Heart right ventricle (tissue), 16 donors: Measurements from ENCODE around the gene MAP10. TPM values are rescaled to one million over a fixed set of nuclear protein-coding genes. Genes with fewer than 3 reads are reported as not detected.
A peak's percentile ranks its signal among the peaks of the same experiment; 100 is the strongest.

Source experiments
- ATAC-seq, 8 donors: fragments of 200-7000 bp; cut with Tn5 transposase; one replicate each; pipeline ENCODE4 v1.9.1; 2020; ENCODE audit warnings: mild to moderate bottlenecking in 8 of 8, moderate library complexity in 8 of 8, moderate number of reproducible peaks in 1 of 8
- DNase-seq, 2 donors: peaks; one replicate each; pipeline ENCODE4 v3.0.0-alpha.2; 2020
- H3K27ac ChIP-seq, 10 donors: fragments of 200-600 bp; sonication (generic) in 2 of 10; one replicate each; pipeline versions ENCODE4 v1.5.0 to v1.8.0; 2020 to 2022; ENCODE audit warnings: mild to moderate bottlenecking in 3 of 10
- H3K27me3 ChIP-seq, 7 donors: fragments of 200-600 bp; one replicate each; pipeline ENCODE4 v1.8.0; 2021 to 2022; ENCODE audit warnings: mild to moderate bottlenecking in 2 of 7
- H3K36me3 ChIP-seq, 9 donors: fragments of 200-600 bp; sonication (generic) in 1 of 9; one replicate each; pipeline versions ENCODE4 v1.5.0 to v1.8.0; 2020 to 2022; ENCODE audit warnings: mild to moderate bottlenecking in 2 of 9
- H3K4me1 ChIP-seq, 9 donors: fragments of 200-600 bp; sonication (generic) in 1 of 9; one replicate each; pipeline versions ENCODE4 v1.5.0 to v1.8.0; 2020 to 2022; ENCODE audit warnings: mild to moderate bottlenecking in 4 of 9
- H3K4me3 ChIP-seq, 10 donors: fragments of 200-600 bp; sonication (generic) in 2 of 10; one replicate each; pipeline versions ENCODE4 v1.5.0 to v1.8.0; 2020 to 2022; ENCODE audit warnings: mild to moderate bottlenecking in 7 of 10, moderate library complexity in 2 of 10
- H3K9me3 ChIP-seq, 11 donors: fragments of 200-600 bp in 10 of 11; sonication (generic) in 2 of 11; one replicate each; pipeline versions ENCODE4 v1.5.0 to v1.8.0; 2013 to 2022; ENCODE audit warnings: mild to moderate bottlenecking in 2 of 11, control low read depth in 1 of 11, moderate library complexity in 1 of 11
- WGBS, 2 donors: extraction: QIAGEN DNeasy Blood & Tissue Kit; methylation state at CpG; one replicate each; pipeline ENCODE4 v1.1.7; 2013; ENCODE audit warnings: inconsistent platforms in 1 of 2; 5-methylcytosine and 5-hydroxymethylcytosine counted together
- intact Hi-C, 10 donors: fragments of 100-400 bp; cut with DNase I; formaldehyde crosslinking; loops; one replicate each; pipeline versions ENCODE4 v1.11.1 to v1.14.2; 2022
- polyA plus RNA-seq, 2 donors: library from polyadenylated mRNA; stranded (reverse); fragments of 200-250 nt; gene quantifications; one replicate each; pipeline ENCODE4 v1.2.3, GENCODE V29; 2013
- total RNA-seq, 10 donors: library from RNA; stranded (reverse); fragmentation: NEBNext Ultra II Directional in 3 of 10; extraction: Animal tissue kit (Norgen Biotek cat#: 25700) in 3 of 10; gene quantifications; one replicate each; pipeline versions ENCODE4 v1.2.1 to v1.2.4, GENCODE V29; 2021 to 2023
- TF ChIP-seq, protein P1 (sequence below), 9 donors: fragments of 200-600 bp; sonication (generic) in 2 of 9; IDR thresholded peaks; one replicate each; pipeline versions ENCODE4 v1.5.0 to v1.8.0; 2021 to 2022; ENCODE audit warnings: antibody characterized with exemption in 9 of 9, mild to moderate bottlenecking in 5 of 9, moderate library complexity in 1 of 9
- donor health status: Arrhythmogenic right ventricular cardiomyopathy.
- donor health status: ischemic (EF 13 %, LVEDD 7.1; RV severe dilation, severe dysfunction).
- donor health status: healthy with polysubstance abuse.
- donor health status: DM: no; HTN: yes; CAD: no.
- donor health status: DM: no; HTN: no; CAD: no.
- donor health status: ischemic (EF 25% LVEDD 6.9; RV normal size, moderate dysfunction).
- donor health status: ischemic (EF 25% LVEDD 5.7; RV mildly dilated, moderate dysfunction).
- donor health status: healthy.
- donor health status: DM: yes; HTN: yes; CAD: no.
- donor health status: Ischemic cardiomyopathy.
- donor health status: ischemic (EF 35%, LVEDD 5.7; RV mildly dilated, moderate dysfunction).
- donor health status: nonischemic (EF 11% LVEDD 7.7; RV severe dilation, severe dysfunction).
- donor health status: DM: yes; HTN: yes; CAD: no.
- donor health status: PGD.
- donor health status: ischemic (EF 29% LVEDD 5.4; RV normal size, mild dysfunction).
- donor health status: nonischemic (EF 23%, LVEDD 6.1; RV moderate dilation, normal function).

Gene MAP10
- total and polyA plus RNA-seq, 12 donors = 1.1 to 4.8 (median 3.8) TPM

DNA sequence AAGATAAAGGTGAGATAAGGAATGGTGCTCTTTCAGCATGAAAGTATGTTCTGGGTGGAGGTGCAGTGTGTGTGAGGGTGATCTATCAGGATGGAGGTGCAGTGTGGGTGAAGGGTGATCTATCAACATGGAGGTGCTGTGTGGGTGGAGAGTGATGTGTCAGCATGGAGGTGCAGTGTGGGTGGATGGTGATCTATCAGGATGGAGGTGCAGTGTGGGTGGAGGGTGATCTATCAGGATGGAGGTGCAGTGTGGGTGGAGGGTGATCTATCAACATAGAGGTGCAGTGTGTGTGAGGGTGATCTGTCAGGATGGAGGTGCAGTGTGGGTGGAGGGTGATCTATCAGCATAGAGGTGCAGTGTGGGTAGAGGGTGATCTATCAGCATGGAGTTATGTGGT, 12.3 kb upstream of the MAP10 start:
- Histone ChIP-seq H3K36me3 (no peaks in the 10 kb centered on the region), H3K4me1 (peaks cover 0 to 27% (median 11%) of the 10 kb centered on the region in 9 donors), H3K4me3 (no peak overlapping the region), H3K9me3 (no peaks in the 10 kb centered on the region), H3K27ac (no peak overlapping the region), H3K27me3 (no peaks in the 10 kb centered on the region)
- DNase-seq = no peak
- no peak for ATAC-seq
- intact Hi-C loops = loop anchor here in 1 of 10 donors (10.0 kb wide), 1 partner anchor 158 kb away; the partner anchor contains the start of gene SIPA1L2
- TF ChIP-seq, protein P1, sequence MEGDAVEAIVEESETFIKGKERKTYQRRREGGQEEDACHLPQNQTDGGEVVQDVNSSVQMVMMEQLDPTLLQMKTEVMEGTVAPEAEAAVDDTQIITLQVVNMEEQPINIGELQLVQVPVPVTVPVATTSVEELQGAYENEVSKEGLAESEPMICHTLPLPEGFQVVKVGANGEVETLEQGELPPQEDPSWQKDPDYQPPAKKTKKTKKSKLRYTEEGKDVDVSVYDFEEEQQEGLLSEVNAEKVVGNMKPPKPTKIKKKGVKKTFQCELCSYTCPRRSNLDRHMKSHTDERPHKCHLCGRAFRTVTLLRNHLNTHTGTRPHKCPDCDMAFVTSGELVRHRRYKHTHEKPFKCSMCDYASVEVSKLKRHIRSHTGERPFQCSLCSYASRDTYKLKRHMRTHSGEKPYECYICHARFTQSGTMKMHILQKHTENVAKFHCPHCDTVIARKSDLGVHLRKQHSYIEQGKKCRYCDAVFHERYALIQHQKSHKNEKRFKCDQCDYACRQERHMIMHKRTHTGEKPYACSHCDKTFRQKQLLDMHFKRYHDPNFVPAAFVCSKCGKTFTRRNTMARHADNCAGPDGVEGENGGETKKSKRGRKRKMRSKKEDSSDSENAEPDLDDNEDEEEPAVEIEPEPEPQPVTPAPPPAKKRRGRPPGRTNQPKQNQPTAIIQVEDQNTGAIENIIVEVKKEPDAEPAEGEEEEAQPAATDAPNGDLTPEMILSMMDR (IDR thresholded peaks at IDR 0.05) = no peak

DNA sequence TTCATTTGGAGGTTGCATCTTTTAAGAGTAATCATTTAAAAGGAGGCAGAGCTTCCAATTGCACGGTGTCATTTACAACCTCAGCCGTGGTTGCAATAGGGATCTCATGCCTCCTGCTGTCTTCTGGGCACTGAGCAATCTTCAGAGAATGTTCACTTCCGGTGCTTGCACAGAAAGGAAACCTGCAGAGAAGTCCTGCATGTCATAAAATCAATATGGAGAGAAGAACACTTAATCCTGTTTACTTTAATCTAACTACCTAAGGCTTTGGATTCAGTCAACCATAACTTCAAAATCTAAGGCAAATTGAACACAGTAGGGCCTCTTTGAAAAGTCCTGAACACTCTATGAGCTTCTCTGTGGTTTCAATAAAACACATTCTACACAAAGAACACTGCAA, 11.3 kb upstream of the MAP10 start:
- Histone ChIP-seq H3K9me3 (no peaks in the 10 kb centered on the region), H3K27ac (no peak overlapping the region), H3K4me1 (peaks cover 0 to 30% (median 11%) of the 10 kb centered on the region in 9 donors), H3K27me3 (no peaks in the 10 kb centered on the region), H3K36me3 (no peaks in the 10 kb centered on the region), H3K4me3 (no peak overlapping the region)
- no peak for DNase-seq
- intact Hi-C loops = loop anchor here in 1 of 10 donors (10.0 kb wide), 1 partner anchor 159 kb away; the partner anchor contains the start of gene SIPA1L2
- WGBS, 2 donors = 17 to 23% methylated on average over 3 of the region's 3 CpGs
- TF ChIP-seq, protein P1 (IDR thresholded peaks at IDR 0.05) = peak in 2 of 9 donors; percentile 19 to 30
- peak in 1 of 8 donors; percentile 47 for ATAC-seq

DNA sequence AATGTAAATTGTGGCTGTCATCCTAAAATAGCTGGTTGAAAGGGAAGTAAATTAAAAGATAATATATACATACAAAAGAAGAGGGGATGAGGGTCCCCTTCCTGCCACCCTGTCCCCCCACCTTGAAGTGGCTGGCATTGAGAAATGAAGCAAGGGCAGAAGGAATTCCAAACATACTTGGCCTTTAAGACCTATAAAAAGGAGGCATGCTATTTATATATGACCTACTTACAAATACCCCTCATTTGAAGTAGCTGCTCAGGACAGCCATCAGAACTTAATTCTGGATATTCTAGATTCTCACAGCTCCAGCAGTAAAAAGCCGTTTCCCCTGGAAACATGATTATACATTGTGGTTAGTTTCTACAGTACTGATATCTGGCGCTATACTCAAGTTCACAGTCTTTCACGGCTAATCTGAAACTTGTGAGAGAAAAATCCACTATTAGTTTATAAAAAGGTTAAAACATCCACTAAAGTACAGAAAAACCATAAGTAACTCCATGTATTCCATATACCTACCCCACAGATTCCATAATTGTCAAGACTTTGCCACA, 9.6 kb upstream of the MAP10 start:
- Histone ChIP-seq H3K4me3 (no peak overlapping the region), H3K9me3 (no peaks in the 10 kb centered on the region), H3K36me3 (no peaks in the 10 kb centered on the region), H3K4me1 (peaks cover 0 to 30% (median 11%) of the 10 kb centered on the region in 9 donors), H3K27me3 (no peaks in the 10 kb centered on the region), H3K27ac (no peak overlapping the region)
- WGBS, 2 donors = 40 to 51% methylated on average over 3 of the region's 3 CpGs
- intact Hi-C loops = loop anchor here in 1 of 10 donors (10.0 kb wide), 1 partner anchor 161 kb away; the partner anchor contains the start of gene SIPA1L2
- DNase-seq (no peak), ATAC-seq (peak in 2 of 8 donors; percentile 29 to 39)
- TF ChIP-seq, protein P1 (IDR thresholded peaks at IDR 0.05) = no peak

DNA sequence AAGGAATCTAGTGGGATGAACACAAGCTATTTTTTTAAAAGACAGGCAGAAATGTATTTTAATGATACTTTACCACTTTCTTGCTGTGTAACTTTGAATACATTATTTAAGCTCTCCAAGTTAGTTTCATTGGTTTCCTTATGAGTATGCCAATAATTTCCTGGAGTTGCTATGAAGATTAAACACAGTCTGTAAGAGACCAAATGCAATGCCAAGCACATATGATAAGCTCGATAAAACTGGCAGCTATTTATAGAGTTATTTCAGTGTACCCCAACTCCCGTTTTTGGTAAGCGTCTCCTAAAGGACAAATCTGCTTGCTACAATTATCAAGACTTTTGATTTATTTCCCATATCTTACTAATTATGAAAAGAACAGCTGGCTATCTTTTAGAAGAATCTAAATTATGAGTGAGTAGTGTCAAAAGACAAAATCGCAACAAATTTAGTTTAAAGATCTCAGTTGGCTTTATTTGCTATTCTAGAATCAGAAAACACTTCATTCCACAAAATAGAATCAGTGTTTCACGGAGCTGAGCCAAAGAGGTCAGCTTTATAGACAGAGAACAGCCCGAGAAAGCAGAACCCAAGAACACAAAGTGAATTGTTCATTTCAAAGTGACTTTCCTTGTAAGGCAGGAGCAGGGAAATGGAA, 7.2 kb upstream of the MAP10 start:
- Histone ChIP-seq H3K4me3 (no peak overlapping the region), H3K4me1 (peaks cover 0 to 34% (median 11%) of the 10 kb centered on the region in 9 donors), H3K9me3 (no peaks in the 10 kb centered on the region), H3K27ac (peak overlapping the region in 1 of 10 donors; percentile 36), H3K27me3 (no peaks in the 10 kb centered on the region), H3K36me3 (no peaks in the 10 kb centered on the region)
- intact Hi-C loops = loop anchor here in 1 of 10 donors (10.0 kb wide), 1 partner anchor 163 kb away; the partner anchor contains the start of gene SIPA1L2
- TF ChIP-seq, protein P1 (IDR thresholded peaks at IDR 0.05) = no peak
- WGBS, 2 donors = 34 to 38% methylated on average over 6 of the region's 6 CpGs
- ATAC-seq (no peak), DNase-seq (no peak)
